Fibroblast of villous mesenchyme (primary cell): ENCODE results near the gene OR1S1. TPM values are rescaled to one million over a fixed set of nuclear protein-coding genes. Genes with fewer than 3 reads are reported as not detected.
"Not testable (repeated sequence)": the region's sequence is repeated elsewhere in the genome, so short reads cannot be mapped to it uniquely, and the experiment has no call there.

Experiments
- DNase-seq: peaks from one replicate; pipeline ENCODE4 v3.0.0-alpha.2; 2010; ENCODE audit warnings: low read depth
- H3K4me3 ChIP-seq: 2 replicates; pipeline ENCODE4 v1.5.1; 2011; ENCODE audit warnings: low read depth, mild to moderate bottlenecking, low read length
- total RNA-seq: library from RNA; depleted of rRNA; stranded (reverse); fragments of >200 nt; gene quantifications from 2 replicates; pipeline ENCODE4 v1.2.3, GENCODE V29; 2012
- TF ChIP-seq, protein P1 (sequence below): IDR thresholded peaks from 2 replicates; pipeline ENCODE4 v1.5.1; 2012; ENCODE audit warnings: low read depth, mild to moderate bottlenecking, low read length; ENCODE audit not compliant: insufficient read depth

The OR1S1 gene
- not detected in 2 replicates for total RNA-seq

DNA sequence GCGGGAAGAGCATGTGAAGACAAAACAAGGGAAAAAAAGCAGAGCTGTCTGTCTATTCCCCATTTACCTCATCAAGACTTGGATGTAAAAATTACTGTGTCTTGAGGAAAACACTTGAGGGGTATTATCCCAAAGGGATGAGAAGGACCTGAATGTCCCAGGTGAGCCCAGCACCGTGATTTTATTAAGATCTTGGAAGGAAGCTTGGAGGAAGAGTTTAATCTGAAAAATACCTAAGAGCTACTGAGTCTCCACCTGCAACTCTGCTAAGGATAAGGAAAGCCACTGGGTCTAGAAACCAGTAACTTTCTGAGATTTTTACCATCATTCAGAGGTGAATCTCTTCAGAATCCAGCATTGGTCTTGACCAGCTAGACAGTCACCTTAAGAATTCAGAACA is at the start of gene OR1S1:
TSS of gene OR1S1 (plus strand) at position 301 of the 400 bp plus-strand sequence.
- not testable (repeated sequence) for DNase-seq, H3K4me3 ChIP-seq

DNA sequence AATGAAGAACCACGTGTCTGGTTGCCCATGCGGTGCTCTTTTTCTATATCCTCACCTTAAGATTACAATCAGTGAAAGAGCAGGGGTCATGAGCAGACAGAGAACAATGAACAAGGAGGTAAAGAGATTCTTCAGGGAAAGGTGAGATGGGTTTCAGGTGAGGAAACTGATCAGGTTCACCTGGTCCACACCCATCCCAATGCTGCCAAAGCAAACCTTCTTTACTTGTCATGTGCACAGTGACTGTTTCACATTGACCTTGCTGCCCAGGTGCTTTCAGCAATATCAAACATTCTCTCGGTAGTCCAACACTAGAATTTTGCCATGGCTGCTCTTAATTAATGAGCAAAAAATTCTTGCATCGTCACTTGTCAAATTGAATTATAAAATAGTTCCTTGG is 48.1 kb upstream of the OR1S1 start:
- H3K4me3 ChIP-seq = no peak overlapping the region
- TF ChIP-seq, protein P1, sequence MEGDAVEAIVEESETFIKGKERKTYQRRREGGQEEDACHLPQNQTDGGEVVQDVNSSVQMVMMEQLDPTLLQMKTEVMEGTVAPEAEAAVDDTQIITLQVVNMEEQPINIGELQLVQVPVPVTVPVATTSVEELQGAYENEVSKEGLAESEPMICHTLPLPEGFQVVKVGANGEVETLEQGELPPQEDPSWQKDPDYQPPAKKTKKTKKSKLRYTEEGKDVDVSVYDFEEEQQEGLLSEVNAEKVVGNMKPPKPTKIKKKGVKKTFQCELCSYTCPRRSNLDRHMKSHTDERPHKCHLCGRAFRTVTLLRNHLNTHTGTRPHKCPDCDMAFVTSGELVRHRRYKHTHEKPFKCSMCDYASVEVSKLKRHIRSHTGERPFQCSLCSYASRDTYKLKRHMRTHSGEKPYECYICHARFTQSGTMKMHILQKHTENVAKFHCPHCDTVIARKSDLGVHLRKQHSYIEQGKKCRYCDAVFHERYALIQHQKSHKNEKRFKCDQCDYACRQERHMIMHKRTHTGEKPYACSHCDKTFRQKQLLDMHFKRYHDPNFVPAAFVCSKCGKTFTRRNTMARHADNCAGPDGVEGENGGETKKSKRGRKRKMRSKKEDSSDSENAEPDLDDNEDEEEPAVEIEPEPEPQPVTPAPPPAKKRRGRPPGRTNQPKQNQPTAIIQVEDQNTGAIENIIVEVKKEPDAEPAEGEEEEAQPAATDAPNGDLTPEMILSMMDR = no peak
- DNase-seq = no peak

DNA sequence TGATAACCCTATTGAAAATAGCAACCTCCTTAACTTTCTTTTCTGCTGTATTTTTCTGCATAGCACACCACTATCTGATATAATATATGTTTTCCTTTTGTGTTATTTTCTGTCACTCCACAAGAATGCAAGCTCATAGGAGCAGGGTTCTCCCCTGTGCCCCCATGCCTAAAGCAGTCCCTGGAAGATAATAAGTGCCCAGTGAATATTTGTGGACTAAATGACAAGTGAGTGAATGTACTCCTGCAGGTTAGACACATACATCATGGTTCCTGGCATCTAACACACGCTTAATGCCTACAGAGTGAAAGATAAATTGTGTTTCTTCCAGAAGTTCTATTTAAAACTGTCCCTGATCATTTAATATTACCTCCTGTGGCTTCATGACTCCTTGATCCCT is 47.5 kb upstream of the OR1S1 start:
- TF ChIP-seq, protein P1 = no peak
- no peak overlapping the region for H3K4me3 ChIP-seq
- DNase-seq = no peak

DNA sequence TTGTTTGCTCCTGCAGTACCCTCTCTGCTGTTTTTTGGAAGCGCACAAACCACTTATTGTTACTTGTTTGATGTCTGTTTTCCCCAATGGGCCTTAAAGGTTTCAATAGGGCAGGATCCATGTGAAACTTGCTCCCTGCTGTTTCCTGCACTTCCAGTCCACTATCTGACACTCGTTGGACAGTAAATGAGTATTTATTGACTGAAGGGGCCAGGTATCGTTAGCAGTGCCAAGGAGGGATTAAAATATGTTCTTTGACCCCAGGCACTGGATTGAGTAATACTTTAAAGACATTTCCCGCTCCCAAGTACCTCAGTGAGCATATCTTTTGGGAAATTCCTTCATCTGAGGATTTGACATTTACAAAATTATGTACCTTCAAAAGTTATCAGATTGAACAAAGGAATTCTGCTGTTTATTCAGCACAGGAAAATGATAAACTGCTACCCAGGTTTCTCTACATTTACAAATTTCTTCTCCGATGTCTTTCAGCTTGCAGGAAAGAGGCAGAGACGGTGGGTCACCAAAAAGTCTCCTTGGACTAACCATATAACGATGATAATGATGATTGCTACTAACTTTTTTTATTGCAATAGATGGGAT is 46.9 kb upstream of the OR1S1 start:
- no peak for DNase-seq
- TF ChIP-seq, protein P1 = no peak
- no peak overlapping the region for H3K4me3 ChIP-seq

DNA sequence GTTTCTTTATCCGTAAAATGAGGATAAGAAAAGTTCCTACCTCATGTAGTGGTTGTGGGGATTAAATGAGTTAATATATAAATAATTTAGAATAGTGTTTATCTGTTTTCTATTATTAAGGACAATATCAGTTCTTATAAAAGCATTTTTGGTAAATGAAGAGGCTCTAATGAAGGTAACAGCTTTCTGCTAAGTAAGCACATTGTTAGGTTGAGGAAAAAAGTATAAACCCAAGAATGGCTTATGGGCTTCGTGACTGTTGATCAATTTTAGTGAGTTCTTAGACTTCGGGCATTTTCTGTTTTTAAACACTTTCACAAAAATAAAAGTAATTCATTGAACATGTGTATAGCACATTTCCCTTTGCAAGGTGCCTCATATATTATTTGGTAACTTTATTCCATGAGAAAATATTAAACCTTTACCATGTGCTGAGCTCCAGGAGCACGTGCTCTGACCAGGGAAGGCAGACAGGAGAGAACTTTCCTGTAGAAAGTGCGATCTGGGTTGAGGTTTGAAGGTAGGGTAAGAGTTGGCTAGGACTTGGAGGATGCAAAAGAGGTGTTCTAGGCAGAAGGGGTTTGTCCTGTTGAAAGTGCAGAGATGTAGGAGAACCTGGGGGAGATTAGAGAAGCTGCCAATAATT is 35.0 kb upstream of the OR1S1 start:
- TF ChIP-seq, protein P1 = no peak
- H3K4me3 ChIP-seq = no peak overlapping the region
- DNase-seq = no peak

DNA sequence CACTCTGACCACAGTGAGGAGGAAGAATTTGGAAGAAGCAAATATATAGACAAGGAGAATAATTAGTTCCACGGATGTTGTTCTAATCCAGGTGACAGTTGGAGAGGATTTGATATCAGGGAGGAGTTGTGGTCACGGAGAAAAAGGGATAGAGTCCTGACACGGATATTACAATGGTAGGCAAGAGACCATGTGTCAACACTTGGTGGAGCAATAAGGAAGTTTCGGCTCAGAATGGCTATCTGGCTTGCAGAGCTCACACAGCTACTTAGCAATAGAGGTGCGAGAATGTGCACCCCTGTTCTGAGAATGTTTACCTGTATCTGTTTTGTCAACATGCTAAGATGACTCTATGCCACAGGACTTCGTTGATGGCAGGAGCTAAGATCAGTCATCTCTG is 34.1 kb upstream of the OR1S1 start:
- no peak for DNase-seq
- H3K4me3 ChIP-seq = no peak overlapping the region
- TF ChIP-seq, protein P1 = no peak

DNA sequence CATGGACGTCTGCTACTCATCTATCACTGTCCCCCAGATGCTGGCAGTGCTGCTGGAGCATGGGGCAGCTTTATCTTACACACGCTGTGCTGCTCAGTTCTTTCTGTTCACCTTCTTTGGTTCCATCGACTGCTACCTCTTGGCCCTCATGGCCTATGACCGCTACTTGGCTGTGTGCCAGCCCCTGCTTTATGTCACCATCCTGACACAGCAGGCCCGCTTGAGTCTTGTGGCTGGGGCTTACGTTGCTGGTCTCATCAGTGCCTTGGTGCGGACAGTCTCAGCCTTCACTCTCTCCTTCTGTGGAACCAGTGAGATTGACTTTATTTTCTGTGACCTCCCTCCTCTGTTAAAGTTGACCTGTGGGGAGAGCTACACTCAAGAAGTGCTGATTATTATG is 32.9 kb upstream of the OR1S1 start:
- TF ChIP-seq, protein P1 = no peak
- no peak overlapping the region for H3K4me3 ChIP-seq
- DNase-seq = no peak
